Measurements from ENCODE around the gene VASP. TPM values are rescaled to one million over a fixed set of nuclear protein-coding genes. Genes with fewer than 3 reads are reported as not detected.
A peak's percentile ranks its signal among the peaks of the same experiment; 100 is the strongest.

Gene VASP
- total RNA-seq, 1 experiment from 2014 or later, result 152 TPM

GRCh38 chr19:45522010-45522941 is 15.0 kb downstream of the VASP start:
- no peak overlapping the region for H3K9ac ChIP-seq (ENCODE audit: low read length)
- 0 out of 2 replicates have a peak overlapping the region, but pooled peaks have one; percentile 17 for H3K4me2 ChIP-seq (ENCODE audit: low read length)
- DNase-seq (ENCODE audit: low read depth, low spot score) (no peak), ATAC-seq (no peak)
- ChIA-PET CTCF (interaction anchor here (1.4 kb wide), 1 partner anchor 36 kb away, joined by 4 read pairs; no protein-coding TSS in a partner anchor), RAD21 (ENCODE audit: low non-redundant PET in 1 of 2, low total read pairs in 2 of 2, uncharacterized antibody in 2 of 2, unreplicated experiment in 2 of 2) (interaction anchor here in 1 of 2 experiments (1.4 kb wide), 1 partner anchor 36 kb away, joined by 11 read pairs; no protein-coding TSS in a partner anchor), POLR2A (no interaction called here)
- no peaks in the 10 kb centered on the region for H3K9me2 ChIP-seq (ENCODE audit: insufficient read depth)
- H3K36me3 ChIP-seq (ENCODE audit: control insufficient read depth in 1 of 2, insufficient read depth in 2 of 2, low read length in 2 of 2), result peaks cover 33 to 47% of the 10 kb centered on the region in 2 experiments
- no peak overlapping the region for H2AFZ ChIP-seq (ENCODE audit: low read depth, low read length, poor library complexity, severe bottlenecking)
- H3K79me2 ChIP-seq (ENCODE audit: insufficient read depth, low read length), result peaks cover 24% of the 10 kb centered on the region; the same call in 1 of the 2 replicates
- intact Hi-C loops (cut with micrococcal nuclease), result no loop called here
- no peaks in the 10 kb centered on the region for H3K27me3 ChIP-seq (ENCODE audit: insufficient read depth, low read length)
- H3K9me3 ChIP-seq (ENCODE audit: control insufficient read depth in 1 of 2, insufficient read depth in 1 of 2, low read depth in 1 of 2, low read length in 2 of 2), result no peaks in the 10 kb centered on the region
- no TSS peak for BruUV-seq (replicated peaks)
- no peaks in the 10 kb centered on the region for H4K20me1 ChIP-seq (ENCODE audit: insufficient read depth)
- TF ChIP-seq RAD21 (IDR thresholded peaks at IDR 0.05; ENCODE audit: low read depth), result no peak
- no peak for TF ChIP-seq MAX (IDR thresholded peaks at IDR 0.05)
- TF ChIP-seq TCF7L2 (IDR thresholded peaks at IDR 0.05; ENCODE audit: borderline replicate concordance, extremely low read depth, insufficient read depth, insufficient read length), result no peak
- no peak for TF ChIP-seq ZFX (IDR thresholded peaks at IDR 0.05)
- no peak for TF ChIP-seq POLR2A (IDR thresholded peaks at IDR 0.05; ENCODE audit: borderline replicate concordance, extremely low read depth, insufficient read depth, insufficient read length)
- no peak for TF ChIP-seq ZNF274 (IDR thresholded peaks at IDR 0.05; ENCODE audit: low read depth, low read length)
- H3K4me3 ChIP-seq (replicated peaks in 1 of 2; ENCODE audit: low read depth in 1 of 2, low read length in 2 of 2), result no peak overlapping the region
- H3K27ac ChIP-seq (ENCODE audit: low read depth, low read length), result peak overlapping the region; percentile 33
- H3K4me1 ChIP-seq (ENCODE audit: control insufficient read depth in 1 of 2, insufficient read depth in 2 of 2, low read length in 2 of 2), result peaks cover 8 to 54% of the 10 kb centered on the region in 2 experiments; a peak in 3 of 4 replicates

- no TSS peak for BruUV-seq (replicated peaks)
- CTCF ChIA-PET, result no interaction called here
- ATAC-seq, result peak; percentile 85
- TF ChIP-seq EZH2phosphoT487 (IDR thresholded peaks at IDR 0.05; ENCODE audit: borderline replicate concordance) (no peak), CTCF (IDR thresholded peaks at IDR 0.05 in 2 of 3, conservative IDR thresholded peaks at IDR 0.05 in 1 of 3; ENCODE audit: borderline replicate concordance in 1 of 3, insufficient read depth in 1 of 3, low read depth in 2 of 3, low read length in 2 of 3) (peak; percentile 85 to 93 (median 90)), SRF (IDR thresholded peaks at IDR 0.05; ENCODE audit: low read depth) (no peak), ZFX (IDR thresholded peaks at IDR 0.05) (no peak), RAD21 (IDR thresholded peaks at IDR 0.05; ENCODE audit: low read depth) (peak; percentile 95), REST (IDR thresholded peaks at IDR 0.05; ENCODE audit: low read depth) (no peak), TCF7L2 (IDR thresholded peaks at IDR 0.05; ENCODE audit: borderline replicate concordance, extremely low read depth, insufficient read depth, insufficient read length) (peak; percentile 74)
Observed at GRCh38 chr19:45523642-45524256, 16.5 kb downstream of the VASP start.

More at GRCh38 chr19:45523642-45524256, 16.5 kb downstream of the VASP start:
- no peak overlapping the region for H3K9ac ChIP-seq (ENCODE audit: low read length)
- peak overlapping the region; percentile 33 for H3K27ac ChIP-seq (ENCODE audit: low read depth, low read length)
- ChIA-PET RAD21 (ENCODE audit: low non-redundant PET in 1 of 2, low total read pairs in 2 of 2, uncharacterized antibody in 2 of 2, unreplicated experiment in 2 of 2) (no interaction called here), POLR2A (no interaction called here)
- H4K20me1 ChIP-seq (ENCODE audit: insufficient read depth), result no peaks in the 10 kb centered on the region
- DNase-seq (ENCODE audit: low read depth, low spot score), result peak; percentile 76
- peak overlapping the region; percentile 17; the same call in 1 of the 2 replicates for H3K4me2 ChIP-seq (ENCODE audit: low read length)
- H3K79me2 ChIP-seq (ENCODE audit: insufficient read depth, low read length), result peaks cover 14% of the 10 kb centered on the region; the same call in 1 of the 2 replicates
- peaks cover 20 to 64% of the 10 kb centered on the region in 2 experiments; a peak in 3 of 4 replicates for H3K4me1 ChIP-seq (ENCODE audit: control insufficient read depth in 1 of 2, insufficient read depth in 2 of 2, low read length in 2 of 2)
- no peak overlapping the region for H2AFZ ChIP-seq (ENCODE audit: low read depth, low read length, poor library complexity, severe bottlenecking)
- peaks cover 23 to 38% of the 10 kb centered on the region in 2 experiments for H3K36me3 ChIP-seq (ENCODE audit: control insufficient read depth in 1 of 2, insufficient read depth in 2 of 2, low read length in 2 of 2)
- intact Hi-C loops (cut with micrococcal nuclease), result loop anchor here (1.0 kb wide), 3 partner anchors 35 to 120 kb away; no protein-coding TSS in a partner anchor
- H3K27me3 ChIP-seq (ENCODE audit: insufficient read depth, low read length), result no peaks in the 10 kb centered on the region
- no peaks in the 10 kb centered on the region for H3K9me2 ChIP-seq (ENCODE audit: insufficient read depth)
- H3K9me3 ChIP-seq (ENCODE audit: control insufficient read depth in 1 of 2, insufficient read depth in 1 of 2, low read depth in 1 of 2, low read length in 2 of 2), result no peaks in the 10 kb centered on the region
- H3K4me3 ChIP-seq (replicated peaks in 1 of 2; ENCODE audit: low read depth in 1 of 2, low read length in 2 of 2), result no peak overlapping the region
